ENCODE results near the gene CXCL12.

The CXCL12 gene

GRCh38 chr10:44398747-44399658, 14.1 kb upstream of the CXCL12 start:
- DNase-seq: no peak

GRCh38 chr10:44398271-44398670, 13.4 kb upstream of the CXCL12 start:
- DNase-seq: no peak

- DNase-seq: no peak
These were observed 12.8 kb upstream of the CXCL12 start for GRCh38 chr10:44397476-44398225.

- DNase-seq: no peak
These were observed 11.8 kb upstream of the CXCL12 start for GRCh38 chr10:44396671-44397191.

GRCh38 chr10:44395902-44396670, 11.2 kb upstream of the CXCL12 start:
- no peak for DNase-seq

GRCh38 chr10:44395396-44395795, 10.5 kb upstream of the CXCL12 start:
- DNase-seq: no peak

- no peak for DNase-seq
These were observed 9.9 kb upstream of the CXCL12 start for GRCh38 chr10:44394696-44395381.

GRCh38 chr10:44393834-44394547, 9.1 kb upstream of the CXCL12 start:
- DNase-seq: no peak

- DNase-seq: no peak
These were observed 8.2 kb upstream of the CXCL12 start for GRCh38 chr10:44393051-44393630.

GRCh38 chr10:44392420-44392819, 7.5 kb upstream of the CXCL12 start:
- no peak for DNase-seq

- DNase-seq: no peak
These were observed 7.1 kb upstream of the CXCL12 start for GRCh38 chr10:44391981-44392380.

- no peak for DNase-seq
These were observed 5.7 kb upstream of the CXCL12 start for GRCh38 chr10:44390585-44391072.

- no peak for DNase-seq
These were observed 4.7 kb upstream of the CXCL12 start for GRCh38 chr10:44389556-44389955.

- no peak for DNase-seq
These were observed 4.3 kb upstream of the CXCL12 start for GRCh38 chr10:44389150-44389549.

- DNase-seq: no peak
These were observed 3.7 kb upstream of the CXCL12 start for GRCh38 chr10:44388641-44389040.

GRCh38 chr10:44387853-44388251, 3.0 kb upstream of the CXCL12 start:
- DNase-seq: no peak

- no peak for DNase-seq
These were observed 1.7 kb upstream of the CXCL12 start for GRCh38 chr10:44386546-44387052.

- DNase-seq: no peak
These were observed 972 bp upstream of the CXCL12 start for GRCh38 chr10:44385696-44386441.

- DNase-seq: no peak
These were observed 284 bp downstream of the CXCL12 start for GRCh38 chr10:44384601-44385025.
